ENCODE results near the gene NHS.

NHS gene

GRCh38 chrX:17448188-17448587, 73.2 kb downstream of the NHS start:
- DNase-seq (ENCODE audit: low read depth in 2 of 2) = no peak

- no peak for DNase-seq (ENCODE audit: low read depth in 2 of 2)
Measured at GRCh38 chrX:17449866-17450265, 74.9 kb downstream of the NHS start.

DNA sequence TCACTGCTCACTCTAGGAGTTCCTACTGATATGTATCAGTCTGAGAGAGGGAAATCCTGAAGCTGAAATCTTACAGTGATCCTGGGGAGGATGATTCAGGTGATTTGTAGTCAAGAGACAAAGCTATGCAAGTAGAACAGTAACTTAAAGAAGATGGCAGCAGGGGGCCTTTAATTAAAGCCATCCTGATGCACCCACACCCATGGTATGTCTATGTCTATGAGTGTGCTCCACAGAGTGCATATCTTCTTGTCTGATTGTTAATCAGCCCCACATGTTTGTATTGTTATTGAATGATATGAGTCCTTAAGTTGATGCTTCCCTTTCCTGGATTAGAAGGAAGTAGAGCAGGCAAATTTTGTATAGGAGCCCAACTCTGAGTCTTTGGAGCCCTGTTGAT, 78.8 kb downstream of the NHS start:
- DNase-seq (ENCODE audit: low read depth in 2 of 2) = no peak

DNA sequence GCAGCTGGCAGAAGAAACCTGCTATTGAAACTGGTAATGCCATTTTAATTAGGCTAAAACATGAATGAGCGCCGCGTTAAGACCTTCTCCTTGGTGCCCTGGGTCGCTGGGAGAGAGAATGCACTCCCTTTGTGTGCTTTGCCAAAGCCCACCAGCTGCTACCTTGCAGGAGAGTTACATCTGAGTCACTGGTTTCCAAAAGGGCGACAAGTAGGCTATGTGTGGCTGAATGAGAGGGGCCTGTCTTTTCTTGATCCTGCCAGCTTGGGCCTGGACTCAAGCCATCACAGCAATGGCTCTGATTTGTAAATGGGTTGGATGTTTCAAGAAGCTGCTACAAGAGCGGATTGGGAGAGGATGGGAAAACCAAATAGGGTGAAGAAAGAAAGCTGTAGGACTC, 81.5 kb downstream of the NHS start:
- DNase-seq (ENCODE audit: low read depth in 2 of 2) = no peak

GRCh38 chrX:17459008-17459611, 84.1 kb downstream of the NHS start:
- DNase-seq (ENCODE audit: low read depth in 2 of 2) = no peak

DNA sequence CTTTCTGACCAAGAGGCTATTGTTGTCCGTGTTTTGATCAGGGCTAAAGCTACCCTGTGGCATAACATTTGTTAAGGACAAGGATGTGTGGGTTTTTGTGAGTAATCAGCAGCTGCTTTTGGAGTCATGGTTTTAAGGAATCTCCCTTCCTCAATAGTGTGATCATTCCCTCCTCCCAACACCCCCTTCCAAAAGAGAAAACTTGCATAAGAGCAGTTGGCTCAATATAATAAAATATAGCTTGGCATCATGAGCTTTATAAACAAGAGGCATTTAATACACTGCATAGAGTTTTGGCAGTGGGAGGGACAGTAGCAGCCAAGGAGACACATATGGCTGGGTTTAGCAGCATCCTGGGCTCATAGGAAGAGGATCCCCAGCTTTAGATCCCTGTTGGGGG, 84.7 kb downstream of the NHS start:
- DNase-seq (ENCODE audit: low read depth in 2 of 2) = no peak

GRCh38 chrX:17462881-17463280, 87.9 kb downstream of the NHS start:
- no peak for DNase-seq (ENCODE audit: low read depth in 2 of 2)

DNA sequence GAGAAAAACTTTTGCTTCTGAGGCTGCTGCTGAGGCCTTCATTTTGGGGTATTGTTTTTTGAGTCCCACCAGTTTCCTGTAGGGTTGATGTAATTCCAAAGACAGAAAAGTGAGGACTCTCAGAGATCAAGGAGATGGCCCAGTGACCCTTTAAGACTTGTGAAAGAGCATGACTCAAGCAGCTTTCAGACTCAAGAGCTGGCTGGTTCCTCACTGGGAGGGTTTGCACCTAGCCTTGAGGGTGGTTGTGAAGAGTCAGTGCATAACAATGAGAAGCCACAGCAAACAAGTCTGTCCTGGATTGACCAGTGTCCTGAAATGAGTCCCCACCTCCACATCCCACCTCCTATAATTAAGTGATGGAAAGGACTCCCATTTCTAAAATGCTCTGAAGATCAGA, 89.2 kb downstream of the NHS start:
- DNase-seq (ENCODE audit: low read depth in 2 of 2) = no peak

DNA sequence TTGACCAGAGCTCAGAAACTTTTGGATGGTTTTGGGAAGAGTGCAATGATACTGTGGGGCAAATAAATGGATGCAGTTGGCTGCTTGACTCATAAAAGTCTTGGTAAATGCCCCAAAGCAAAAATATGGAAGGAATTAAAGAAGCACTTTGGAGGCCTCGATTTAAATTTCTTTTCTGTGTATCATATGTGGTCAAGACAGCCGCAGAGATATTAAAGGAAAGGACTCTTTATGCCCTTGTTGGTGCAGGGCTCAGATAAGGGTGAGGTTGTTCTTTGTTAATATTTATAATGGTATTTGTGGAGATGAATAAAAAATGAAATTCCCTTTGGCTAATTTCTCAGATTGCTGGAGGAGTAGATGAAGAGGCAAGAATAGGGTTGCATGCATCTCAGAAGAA, 90.2 kb downstream of the NHS start:
- DNase-seq (ENCODE audit: low read depth in 2 of 2) = no peak

GRCh38 chrX:17465802-17466201, 90.8 kb downstream of the NHS start:
- DNase-seq (ENCODE audit: low read depth in 2 of 2) = no peak

- DNase-seq (ENCODE audit: low read depth in 2 of 2) = no peak
Measured at GRCh38 chrX:17470136-17470535, 95.1 kb downstream of the NHS start.

GRCh38 chrX:17471121-17471520, 96.1 kb downstream of the NHS start:
- DNase-seq (ENCODE audit: low read depth in 2 of 2) = no peak

DNA sequence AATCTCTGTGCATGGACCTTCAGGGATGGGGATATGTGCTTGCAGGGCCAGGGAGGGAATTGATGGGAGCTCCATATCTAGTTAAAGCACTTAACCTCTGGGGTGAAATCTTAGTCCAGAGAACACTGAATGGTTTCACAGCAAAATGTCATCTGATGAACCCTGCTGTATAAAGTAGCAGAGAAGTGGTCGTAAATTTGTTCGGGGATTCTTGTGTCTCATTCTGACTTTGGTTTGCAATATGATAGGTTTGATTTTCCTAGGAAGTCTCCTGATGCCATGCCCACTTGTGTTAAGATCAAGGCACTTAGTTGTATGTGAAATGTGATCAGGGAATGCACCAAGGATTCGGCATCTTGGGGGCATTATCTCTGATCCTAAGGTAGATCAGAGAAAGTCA, 96.9 kb downstream of the NHS start:
- no peak for DNase-seq (ENCODE audit: low read depth in 2 of 2)

- DNase-seq (ENCODE audit: low read depth in 2 of 2) = no peak
Measured at GRCh38 chrX:17472424-17472823, 97.4 kb downstream of the NHS start.

DNA sequence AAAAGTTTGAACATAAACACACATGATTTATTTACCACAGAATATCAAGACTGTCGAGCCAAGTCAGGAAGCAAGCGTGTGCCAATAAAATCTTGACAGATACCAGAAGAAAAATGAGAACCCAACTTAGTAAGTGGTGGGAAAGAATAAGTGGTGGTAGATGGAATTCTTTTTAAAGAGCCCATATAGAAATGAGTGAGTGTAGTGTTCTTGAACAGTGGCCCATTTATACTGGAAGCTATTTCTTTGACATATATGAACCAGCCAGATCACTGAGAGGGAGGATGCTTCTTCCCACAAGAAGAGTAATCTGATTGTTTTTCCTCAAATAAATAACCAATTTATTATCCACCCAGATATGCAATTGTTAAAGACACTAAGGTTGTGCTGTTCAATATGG, 98.0 kb downstream of the NHS start:
- no peak for DNase-seq (ENCODE audit: low read depth in 2 of 2)

DNA sequence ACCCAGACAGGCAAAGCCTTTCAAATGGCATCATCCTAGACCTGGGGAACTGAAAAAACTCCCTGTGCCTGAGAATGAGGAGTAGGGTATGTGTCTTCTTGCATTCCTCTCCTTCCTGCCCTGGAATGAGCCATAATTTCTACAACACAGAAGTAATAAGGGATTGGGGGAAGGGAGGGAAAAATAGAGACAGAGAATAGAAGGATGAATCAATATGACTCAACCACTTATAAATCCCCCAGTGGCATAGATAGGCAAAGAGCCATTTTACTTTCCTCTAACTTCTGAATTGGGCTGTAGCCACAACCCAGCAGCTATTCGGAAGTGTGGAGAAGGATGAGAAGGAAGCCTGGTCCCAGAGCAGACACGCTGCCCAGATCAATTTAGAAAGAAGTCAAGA, 99.9 kb downstream of the NHS start:
- no peak for DNase-seq (ENCODE audit: low read depth in 2 of 2)

- no peak for DNase-seq (ENCODE audit: low read depth in 2 of 2)
Measured at GRCh38 chrX:17475449-17476217, 100.6 kb downstream of the NHS start.

- no peak for DNase-seq (ENCODE audit: low read depth in 2 of 2)
Measured at GRCh38 chrX:17476411-17476810, 101.4 kb downstream of the NHS start.

GRCh38 chrX:17481086-17481485, 106.1 kb downstream of the NHS start:
- no peak for DNase-seq (ENCODE audit: low read depth in 2 of 2)

DNA sequence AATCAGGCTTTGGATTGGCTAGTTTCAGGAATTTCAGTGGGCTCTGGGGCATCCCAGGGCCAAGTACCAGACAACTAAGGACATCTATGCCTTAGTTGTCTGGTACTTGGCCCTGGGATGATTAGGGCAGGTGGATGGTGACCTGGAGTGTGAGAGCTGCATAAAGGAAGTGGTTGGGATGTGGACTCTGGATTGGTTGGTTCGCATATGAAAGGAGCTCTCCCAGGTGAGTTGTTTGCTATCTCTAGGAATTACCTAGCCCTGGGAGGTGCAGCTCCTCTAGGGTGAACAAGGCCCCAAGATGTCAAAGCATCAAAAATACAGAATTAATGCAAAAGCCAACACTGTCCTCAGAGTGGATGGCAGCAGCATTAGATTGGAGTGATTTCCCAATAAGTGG, 109.6 kb downstream of the NHS start:
- no peak for DNase-seq (ENCODE audit: low read depth in 2 of 2)

DNA sequence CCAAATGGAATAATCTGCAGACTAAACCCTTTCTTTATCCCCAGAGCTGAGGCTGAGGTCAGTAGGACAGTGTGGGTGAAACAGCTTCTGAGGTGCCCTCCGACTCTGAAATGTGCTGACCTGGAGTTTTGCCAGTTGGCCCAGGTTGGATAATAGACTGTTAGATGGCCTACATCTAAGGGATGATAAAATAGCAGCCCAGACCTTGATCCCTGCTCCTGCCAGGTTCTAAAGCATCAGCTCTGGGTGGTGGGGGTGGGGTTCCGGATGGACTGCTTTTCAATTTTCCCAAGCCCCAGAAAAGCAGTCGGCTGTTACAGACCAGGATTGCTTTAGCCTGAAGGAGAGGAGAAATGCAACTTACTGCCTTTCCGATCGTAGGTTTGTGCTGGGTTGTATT, 110.4 kb downstream of the NHS start:
- DNase-seq (ENCODE audit: low read depth in 2 of 2) = no peak

GRCh38 chrX:17488036-17488435, 113.0 kb downstream of the NHS start:
- DNase-seq (ENCODE audit: low read depth in 2 of 2) = no peak

DNA sequence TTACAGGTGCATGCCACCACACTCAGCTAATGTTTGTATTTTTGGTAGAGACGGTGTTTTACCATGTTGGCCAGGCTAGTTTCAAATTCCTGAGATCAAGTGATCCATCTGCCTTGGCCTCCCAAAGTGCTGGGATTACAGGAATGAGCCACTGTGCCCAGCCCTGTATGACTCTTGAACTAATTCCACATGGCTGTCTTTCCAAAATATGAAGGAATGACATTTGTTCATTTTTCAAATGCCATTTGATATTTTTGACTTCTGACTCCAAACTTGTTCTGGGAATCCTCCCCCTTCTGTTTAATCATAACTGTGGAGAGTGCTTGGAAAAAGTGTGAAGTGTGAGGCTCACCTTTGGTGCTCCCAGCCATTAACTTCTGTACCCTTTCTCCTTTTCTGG, 119.2 kb downstream of the NHS start:
- DNase-seq (ENCODE audit: low read depth in 2 of 2) = no peak

DNA sequence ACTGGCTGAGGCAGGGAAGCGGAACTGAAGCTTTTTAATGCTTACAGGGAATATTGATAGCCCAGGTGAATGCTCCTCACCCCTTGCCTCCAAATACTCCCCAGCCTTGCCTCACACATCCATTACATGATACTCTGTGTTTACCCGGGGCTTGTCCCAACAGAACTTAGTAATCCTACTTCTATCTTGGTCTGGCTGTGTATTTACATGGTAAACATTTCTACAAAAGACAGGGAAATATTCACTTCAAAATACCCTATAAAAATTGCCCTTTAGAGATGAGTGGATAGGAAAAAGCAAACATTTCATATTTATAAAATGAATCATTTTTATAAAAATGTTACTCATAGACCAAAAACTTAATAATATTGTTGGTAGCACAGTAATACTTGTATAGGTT, 120.1 kb downstream of the NHS start:
- no peak for DNase-seq (ENCODE audit: low read depth in 2 of 2)
